Astrocyte (in vitro differentiated cells and primary cell): ENCODE data around the gene CD177. TPM values are rescaled to one million over a fixed set of nuclear protein-coding genes. Genes with fewer than 3 reads are reported as not detected.
"Not testable (repeated sequence)": the region's sequence is repeated elsewhere in the genome, so short reads cannot be mapped to it uniquely, and the experiment has no call there.

Source experiments
- DNase-seq: peaks from one replicate; pipeline ENCODE4 v3.0.0-alpha.2; 2010; ENCODE audit warnings: low read depth
- FAIRE-seq: peaks from 2 replicates; lab custom pipeline; 2011; peaks lifted over from hg19 to GRCh38; lab: Jason Lieb, UNC
- H2AFZ ChIP-seq: 2 replicates; pipeline ENCODE4 v1.6.0; 2012; ENCODE audit warnings: low read depth, low read length, inconsistent platforms
- H3K27ac ChIP-seq: 2 replicates; pipeline ENCODE4 v1.5.1; 2011; ENCODE audit warnings: low read depth, low read length, inconsistent platforms
- H3K27me3 ChIP-seq: 2 replicates; pipeline ENCODE4 v1.6.0; 2011; ENCODE audit warnings: low read length, inconsistent platforms; ENCODE audit not compliant: insufficient read depth
- H3K36me3 ChIP-seq: 2 replicates; pipeline ENCODE4 v1.5.1; 2011; ENCODE audit warnings: low read length, inconsistent platforms; ENCODE audit not compliant: insufficient read depth
- H3K4me1 ChIP-seq: 2 replicates; pipeline ENCODE4 v1.5.1; 2011; ENCODE audit warnings: low read length, inconsistent platforms; ENCODE audit not compliant: insufficient read depth
- H3K4me2 ChIP-seq: 2 replicates; pipeline ENCODE4 v1.6.0; 2012; ENCODE audit warnings: low read length, inconsistent platforms
- H3K4me3 ChIP-seq: 2 replicates; pipeline ENCODE4 v1.5.1; 2011; ENCODE audit warnings: low read depth, mild to moderate bottlenecking, low read length, inconsistent platforms; ENCODE audit not compliant: insufficient read depth
- H3K79me2 ChIP-seq: 2 replicates; pipeline ENCODE4 v1.6.0; 2012; ENCODE audit warnings: mild to moderate bottlenecking, low read length, inconsistent platforms; ENCODE audit not compliant: insufficient read depth
- H3K9ac ChIP-seq: 2 replicates; pipeline ENCODE4 v1.6.0; 2012; ENCODE audit warnings: mild to moderate bottlenecking, low read length, inconsistent platforms
- H3K9me3 ChIP-seq: 2 replicates; pipeline ENCODE4 v1.5.1; 2012; ENCODE audit warnings: low read depth, mild to moderate bottlenecking, low read length, inconsistent platforms; ENCODE audit not compliant: insufficient read depth
- H4K20me1 ChIP-seq: 2 replicates; pipeline ENCODE4 v1.6.0; 2012; ENCODE audit warnings: low read length, inconsistent platforms; ENCODE audit not compliant: insufficient read depth
- H3K27ac Mint-ChIP-seq: one replicate; pipeline ENCODE4 v1.8.0; 2021; ENCODE audit warnings: mild to moderate bottlenecking, mixed read lengths; ENCODE audit not compliant: unreplicated experiment
- H3K27me3 Mint-ChIP-seq: one replicate; pipeline ENCODE4 v1.8.0; 2021; ENCODE audit warnings: low read depth, mixed read lengths; ENCODE audit not compliant: unreplicated experiment
- H3K36me3 Mint-ChIP-seq: one replicate; pipeline ENCODE4 v1.8.0; 2021; ENCODE audit warnings: low read depth, mixed read lengths; ENCODE audit not compliant: unreplicated experiment
- H3K4me1 Mint-ChIP-seq: one replicate; pipeline ENCODE4 v1.8.0; 2021; ENCODE audit warnings: low read depth, mixed read lengths; ENCODE audit not compliant: unreplicated experiment
- H3K4me3 Mint-ChIP-seq: one replicate; pipeline ENCODE4 v1.8.0; 2021; ENCODE audit warnings: mild to moderate bottlenecking, moderate library complexity, mixed read lengths; ENCODE audit not compliant: unreplicated experiment
- H3K9me3 Mint-ChIP-seq: one replicate; pipeline ENCODE4 v1.8.0; 2021; ENCODE audit warnings: mild to moderate bottlenecking, mixed read lengths; ENCODE audit not compliant: unreplicated experiment
- EZH2 ChIP-seq: IDR thresholded peaks from 2 replicates; pipeline ENCODE4 v1.6.1; 2012; ENCODE audit warnings: mild to moderate bottlenecking, low read length, inconsistent platforms; ENCODE audit not compliant: insufficient read depth
- total RNA-seq: library from RNA; stranded (reverse); gene quantifications from 2 replicates; pipeline ENCODE4 v1.2.1, GENCODE V29; 2021
- TF ChIP-seq, protein P1 (sequence below): IDR thresholded peaks from 2 replicates; pipeline ENCODE4 v1.5.1; 2011; ENCODE audit warnings: low read depth, mild to moderate bottlenecking, inconsistent platforms, low read length, moderate library complexity; ENCODE audit not compliant: insufficient read depth

The CD177 gene
- total RNA-seq, 1 donor from 2014 or later: not detected

DNA sequence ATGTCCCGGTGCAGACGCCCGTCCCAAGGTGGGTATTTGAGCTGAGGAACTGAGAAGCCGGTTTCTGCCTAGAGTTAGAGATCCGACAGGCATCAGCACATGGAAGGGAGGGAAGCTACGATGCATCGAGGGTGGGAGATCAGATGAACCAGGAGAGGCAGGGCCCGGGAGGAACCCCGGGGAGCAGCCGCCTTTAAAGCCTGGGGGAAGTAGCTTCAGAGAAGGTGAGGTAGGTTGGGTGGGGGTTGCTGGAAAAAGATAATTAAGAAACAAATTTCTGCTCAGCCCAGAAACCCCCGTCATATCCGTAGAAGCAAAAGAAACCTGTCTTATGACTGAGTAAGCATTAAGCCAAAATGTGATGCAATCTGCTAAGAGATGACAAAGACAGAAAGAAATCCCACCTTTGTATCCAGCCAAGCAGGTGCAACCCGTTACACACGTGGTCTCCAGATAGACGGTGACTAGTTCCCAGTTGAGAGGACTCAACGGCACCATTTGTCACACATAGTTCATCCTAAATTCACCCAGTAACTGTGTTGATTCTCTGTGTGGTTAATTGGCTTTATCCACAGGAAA is 9.1 kb upstream of the CD177 start:
- H3K36me3 ChIP-seq, H3K27me3 ChIP-seq, H3K36me3 Mint-ChIP-seq, H3K4me2 ChIP-seq, H2AFZ ChIP-seq, FAIRE-seq, H3K9me3 ChIP-seq, H3K4me3 ChIP-seq, H3K9ac ChIP-seq, H3K4me1 ChIP-seq, H3K4me1 Mint-ChIP-seq, H4K20me1 ChIP-seq, H3K27ac ChIP-seq, H3K4me3 Mint-ChIP-seq, DNase-seq, H3K9me3 Mint-ChIP-seq, H3K27ac Mint-ChIP-seq, H3K79me2 ChIP-seq: not testable (repeated sequence)
- H3K27me3 Mint-ChIP-seq: peaks cover 18% of the 10 kb centered on the region

DNA sequence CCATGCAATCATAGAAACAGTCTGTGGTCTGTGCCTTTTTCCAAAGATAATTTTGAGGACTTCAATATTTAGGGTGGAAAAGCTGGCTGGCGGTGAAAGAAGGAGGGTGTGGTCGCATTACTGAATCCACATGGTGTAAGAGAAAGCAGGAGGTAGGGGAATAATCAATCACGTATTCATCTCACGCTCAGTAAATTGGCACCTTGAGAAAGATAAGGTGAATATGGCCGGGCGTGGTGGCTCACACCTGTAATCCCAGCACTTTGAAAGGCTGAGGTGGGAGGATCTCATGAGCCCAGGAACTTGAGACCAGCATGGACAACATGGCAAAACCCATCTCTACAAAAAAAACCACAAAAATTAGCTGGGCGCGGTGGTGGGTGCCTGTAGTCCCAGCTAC is 3.7 kb upstream of the CD177 start:
- H3K27me3 Mint-ChIP-seq: peaks cover 21% of the 10 kb centered on the region
- not testable (repeated sequence) for FAIRE-seq, H3K4me3 Mint-ChIP-seq

DNA sequence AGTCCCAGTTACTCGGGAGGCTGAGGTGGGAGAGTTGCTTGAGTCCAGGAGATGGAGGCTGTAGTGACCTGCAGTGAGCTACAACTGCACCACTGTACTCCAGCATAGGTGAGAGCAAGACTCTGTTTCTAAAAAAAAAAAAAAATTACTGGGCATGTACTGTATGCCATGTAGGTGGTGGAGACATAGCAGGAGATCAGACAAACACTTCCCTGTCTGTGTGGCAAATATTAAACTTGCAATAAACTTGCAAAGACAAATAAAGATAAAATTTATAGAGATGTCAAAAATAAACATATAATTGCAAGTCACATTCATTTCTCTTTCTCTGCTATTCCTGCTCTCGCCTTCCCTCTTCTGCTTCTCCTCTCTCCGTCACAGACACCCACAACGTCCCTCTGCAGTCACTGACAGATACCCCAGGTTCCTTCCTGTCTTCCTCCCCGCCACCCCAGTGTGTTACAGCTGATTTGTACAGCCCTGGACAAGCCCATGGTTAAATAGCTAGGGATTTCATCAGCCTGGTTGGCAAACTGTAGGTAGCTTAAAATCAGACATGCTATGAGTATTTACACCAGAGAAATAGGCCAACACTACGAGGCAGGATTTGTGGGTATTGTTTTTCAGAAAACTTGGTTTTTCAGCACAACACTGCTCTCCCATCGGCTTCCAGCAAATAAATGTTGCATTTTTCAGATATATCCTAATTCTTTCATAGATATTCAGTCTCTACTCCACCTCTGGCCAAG is 1.3 kb upstream of the CD177 start:
- H3K9me3 Mint-ChIP-seq: peaks cover 2% of the 10 kb centered on the region
- H3K27me3 Mint-ChIP-seq: peaks cover 28% of the 10 kb centered on the region
- H3K36me3 Mint-ChIP-seq: no peaks in the 10 kb centered on the region
- no peaks in the 10 kb centered on the region for H3K9me3 ChIP-seq
- no peak for FAIRE-seq
- no peak overlapping the region for H3K4me2 ChIP-seq
- no peaks in the 10 kb centered on the region for H4K20me1 ChIP-seq
- H2AFZ ChIP-seq: no peak overlapping the region
- H3K9ac ChIP-seq: no peak overlapping the region
- no peak for DNase-seq
- no peak overlapping the region for H3K4me3 Mint-ChIP-seq
- no peak overlapping the region for H3K4me3 ChIP-seq
- no peaks in the 10 kb centered on the region for H3K36me3 ChIP-seq
- H3K4me1 ChIP-seq: no peaks in the 10 kb centered on the region
- TF ChIP-seq, protein P1, sequence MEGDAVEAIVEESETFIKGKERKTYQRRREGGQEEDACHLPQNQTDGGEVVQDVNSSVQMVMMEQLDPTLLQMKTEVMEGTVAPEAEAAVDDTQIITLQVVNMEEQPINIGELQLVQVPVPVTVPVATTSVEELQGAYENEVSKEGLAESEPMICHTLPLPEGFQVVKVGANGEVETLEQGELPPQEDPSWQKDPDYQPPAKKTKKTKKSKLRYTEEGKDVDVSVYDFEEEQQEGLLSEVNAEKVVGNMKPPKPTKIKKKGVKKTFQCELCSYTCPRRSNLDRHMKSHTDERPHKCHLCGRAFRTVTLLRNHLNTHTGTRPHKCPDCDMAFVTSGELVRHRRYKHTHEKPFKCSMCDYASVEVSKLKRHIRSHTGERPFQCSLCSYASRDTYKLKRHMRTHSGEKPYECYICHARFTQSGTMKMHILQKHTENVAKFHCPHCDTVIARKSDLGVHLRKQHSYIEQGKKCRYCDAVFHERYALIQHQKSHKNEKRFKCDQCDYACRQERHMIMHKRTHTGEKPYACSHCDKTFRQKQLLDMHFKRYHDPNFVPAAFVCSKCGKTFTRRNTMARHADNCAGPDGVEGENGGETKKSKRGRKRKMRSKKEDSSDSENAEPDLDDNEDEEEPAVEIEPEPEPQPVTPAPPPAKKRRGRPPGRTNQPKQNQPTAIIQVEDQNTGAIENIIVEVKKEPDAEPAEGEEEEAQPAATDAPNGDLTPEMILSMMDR: no peak
- TF ChIP-seq EZH2: no peak
- H3K27me3 ChIP-seq: peaks cover 3% of the 10 kb centered on the region
- H3K4me1 Mint-ChIP-seq: no peaks in the 10 kb centered on the region
- H3K79me2 ChIP-seq: no peaks in the 10 kb centered on the region
- H3K27ac ChIP-seq: no peak overlapping the region
- no peak overlapping the region for H3K27ac Mint-ChIP-seq

More for the DNA sequence above, 3.7 kb upstream of the CD177 start:
- H4K20me1 ChIP-seq, H3K4me1 Mint-ChIP-seq, DNase-seq, H3K36me3 ChIP-seq, H3K4me2 ChIP-seq, H3K27ac Mint-ChIP-seq, H3K27me3 ChIP-seq, H3K9ac ChIP-seq, H3K4me3 ChIP-seq, H3K9me3 Mint-ChIP-seq, H2AFZ ChIP-seq, H3K79me2 ChIP-seq, H3K9me3 ChIP-seq, H3K4me1 ChIP-seq, H3K36me3 Mint-ChIP-seq, H3K27ac ChIP-seq: not testable (repeated sequence)
